Activated CD4-positive, CD25-positive, alpha-beta regulatory T cell treated with anti-CD3 and anti-CD28 coated beads, Interleukin-2, amount 50 U/mL, for 72 hours (primary cell): ENCODE data around the gene CKAP5.
A peak's percentile ranks its signal among the peaks of the same experiment; 100 is the strongest.

Experiments
- DNase-seq: peaks from one replicate; pipeline ENCODE4 v3.0.0; 2021

Gene CKAP5

GRCh38 chr11:46845740-46846509 lies at the start of gene CKAP5:
CKAP5 (minus strand) TSS chr11:46846280; CDS start chr11:46821231, 25,049 bp downstream.
- DNase-seq = peak; percentile 85

GRCh38 chr11:46895821-46896220 lies 49.7 kb upstream of the CKAP5 start:
- DNase-seq = no peak

GRCh38 chr11:46894961-46895360 lies 48.9 kb upstream of the CKAP5 start:
- no peak for DNase-seq

GRCh38 chr11:46894506-46894905 lies 48.4 kb upstream of the CKAP5 start:
- DNase-seq = no peak

- DNase-seq = no peak
These were observed 46.8 kb upstream of the CKAP5 start for GRCh38 chr11:46892838-46893237.

GRCh38 chr11:46892109-46892508 lies 46.0 kb upstream of the CKAP5 start:
- no peak for DNase-seq

DNA sequence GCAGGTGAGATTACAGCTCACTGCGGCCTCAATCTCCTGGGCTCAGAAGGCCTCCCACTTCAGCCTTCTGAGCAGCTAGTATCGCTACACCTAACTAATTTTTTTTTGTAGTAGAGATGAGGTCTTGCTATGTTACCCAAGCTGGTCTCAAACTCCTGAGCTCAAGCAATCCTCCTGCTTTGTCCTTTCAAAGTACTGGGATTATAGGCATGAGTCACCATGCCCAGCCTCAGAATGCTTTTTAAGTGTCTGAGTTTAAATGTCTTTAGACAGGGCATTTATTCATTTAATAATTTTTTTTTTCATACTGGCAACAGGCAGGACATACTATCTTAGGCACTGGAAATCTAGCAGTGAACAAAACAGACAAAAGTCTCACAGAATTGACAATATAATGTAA lies 44.6 kb upstream of the CKAP5 start:
- DNase-seq = no peak

DNA sequence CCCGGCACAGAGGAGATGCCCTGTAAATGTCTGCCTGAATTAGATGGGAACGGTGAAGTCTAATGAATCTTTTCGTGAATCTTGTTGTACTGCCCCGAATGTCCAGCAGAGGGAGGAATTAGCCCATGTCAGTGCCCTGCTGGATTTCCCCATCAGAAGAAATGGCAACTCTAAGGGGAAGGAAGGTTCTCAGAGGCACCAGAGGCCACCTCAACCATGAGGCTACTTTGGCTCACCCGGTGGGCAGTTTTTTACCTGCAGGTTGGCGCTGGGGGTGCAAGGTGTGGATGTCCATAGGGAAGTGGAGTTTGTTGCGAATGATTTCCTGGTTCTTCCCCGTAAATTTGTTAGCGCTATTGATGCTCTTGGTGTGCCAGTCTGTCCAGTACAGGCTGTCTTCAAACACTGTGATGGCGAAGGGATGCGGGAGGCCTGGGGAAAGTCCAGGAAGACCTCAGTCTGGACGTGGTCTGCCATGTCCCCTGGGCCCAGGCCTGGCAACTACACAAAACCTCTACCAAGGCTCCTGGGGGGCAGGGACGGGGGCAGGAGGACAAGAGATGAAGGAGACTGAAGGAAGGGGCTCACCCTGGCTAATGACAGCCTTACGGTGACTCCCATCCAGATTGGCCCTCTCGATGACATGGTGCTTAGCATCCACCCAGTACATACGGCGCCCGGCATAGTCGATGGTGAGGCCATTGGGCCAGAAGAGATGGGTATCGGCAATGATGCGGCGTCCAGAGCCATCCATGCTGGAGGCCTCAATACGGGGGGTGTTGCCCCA lies 43.8 kb upstream of the CKAP5 start:
- DNase-seq = peak; percentile 70

- DNase-seq = no peak
These were observed 43.2 kb upstream of the CKAP5 start for GRCh38 chr11:46889251-46889650.

DNA sequence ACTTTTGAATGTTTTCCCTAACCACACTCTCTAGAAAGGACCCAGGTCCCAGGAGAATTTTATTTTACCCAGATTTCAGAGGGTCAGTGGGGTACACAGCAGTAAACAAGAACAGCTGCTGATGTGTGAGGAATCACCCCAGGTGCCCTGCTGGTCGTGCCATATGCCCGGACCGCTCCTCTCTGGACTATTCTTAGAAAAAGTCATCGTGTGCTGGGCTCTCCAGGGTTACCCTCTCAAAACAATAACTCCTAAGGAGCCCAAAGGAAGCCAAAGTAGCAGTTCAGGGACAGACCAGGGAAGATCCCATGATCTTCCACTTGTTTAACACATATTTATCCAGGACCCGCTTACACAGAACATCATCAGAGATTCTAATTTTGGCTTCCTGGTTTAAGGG lies 42.6 kb upstream of the CKAP5 start:
- no peak for DNase-seq

DNA sequence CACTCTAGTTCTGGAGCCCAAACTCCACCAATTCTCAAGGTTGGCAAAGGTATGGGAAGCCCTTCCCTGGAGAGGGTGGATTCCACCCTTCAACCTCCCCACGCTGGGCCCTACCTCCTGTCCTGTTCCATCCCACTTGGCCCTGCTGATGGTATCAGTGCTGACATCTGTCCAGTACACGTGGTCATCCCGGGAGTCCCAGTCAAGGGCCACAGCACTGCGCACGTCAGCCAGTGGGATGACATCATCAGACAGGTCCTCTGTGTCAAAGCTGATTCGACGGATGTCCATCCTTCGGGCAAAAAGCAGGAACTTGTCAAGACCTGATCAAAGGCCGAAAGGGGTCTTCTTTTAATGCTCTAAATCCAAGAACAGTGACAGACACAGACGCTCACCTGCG lies 40.1 kb upstream of the CKAP5 start:
- DNase-seq = no peak

- DNase-seq = no peak
These were observed 33.0 kb upstream of the CKAP5 start for GRCh38 chr11:46879056-46879585.

- no peak for DNase-seq
These were observed 31.5 kb upstream of the CKAP5 start for GRCh38 chr11:46877580-46877979.

DNA sequence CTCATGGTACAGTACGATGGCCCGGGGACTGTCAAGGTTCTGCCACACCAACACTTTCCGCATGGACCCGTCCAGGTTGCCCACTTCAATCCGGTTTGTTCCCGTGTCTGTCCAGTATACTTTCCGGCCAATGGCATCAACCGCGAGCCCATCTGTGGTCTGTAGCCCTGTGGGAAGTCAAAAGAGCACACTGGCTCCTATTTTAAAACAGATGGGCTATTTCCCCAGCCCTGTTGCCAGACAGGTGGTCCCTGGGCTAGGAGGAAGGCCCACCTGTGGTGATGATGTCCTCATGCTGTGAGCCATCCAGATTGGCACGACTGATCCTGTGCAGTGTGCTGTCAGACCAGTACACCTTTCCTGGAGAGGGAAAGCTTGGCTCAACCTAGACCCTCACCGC lies 30.4 kb upstream of the CKAP5 start:
- DNase-seq = no peak

DNA sequence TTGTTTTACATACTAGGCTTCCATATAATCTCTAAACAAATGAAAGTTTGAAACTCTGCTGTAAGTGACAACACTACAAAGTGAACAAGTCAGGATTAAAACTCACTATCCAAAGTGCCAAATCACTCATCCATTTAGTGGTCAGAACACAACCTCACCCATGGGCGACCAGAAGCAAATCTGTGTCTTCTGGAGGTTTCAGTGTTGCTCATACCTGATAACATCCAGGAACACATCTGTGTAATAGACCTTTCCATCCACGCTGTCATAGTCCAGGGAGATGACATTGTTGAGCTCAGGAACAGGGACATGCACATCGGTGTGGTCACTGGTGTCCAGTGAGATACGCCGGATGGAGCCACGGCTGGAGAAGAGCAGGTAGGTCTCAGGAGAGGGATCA lies 28.5 kb upstream of the CKAP5 start:
- DNase-seq = no peak

GRCh38 chr11:46868912-46869311 lies 22.8 kb upstream of the CKAP5 start:
- no peak for DNase-seq

- DNase-seq = no peak
These were observed 19.3 kb upstream of the CKAP5 start for GRCh38 chr11:46865340-46865739.

DNA sequence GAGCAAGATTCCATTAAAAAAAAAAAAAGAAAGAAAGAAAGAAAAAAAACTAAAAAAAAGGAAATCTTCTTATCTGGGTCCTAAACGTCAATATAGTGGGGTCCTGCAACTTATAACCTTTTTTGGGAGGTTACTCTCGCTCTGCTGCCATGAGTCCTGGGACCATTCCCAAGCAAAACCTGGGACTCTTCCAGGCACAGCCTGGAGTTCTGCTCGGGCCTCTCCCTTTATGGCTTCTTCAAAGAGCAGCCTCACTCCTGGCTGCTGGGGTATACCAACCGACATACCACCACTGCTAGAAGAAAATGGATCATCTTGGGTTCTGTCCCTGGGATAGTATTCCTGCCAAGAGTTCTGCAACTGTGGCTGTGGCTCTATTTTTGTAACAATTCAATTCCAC lies 14.1 kb upstream of the CKAP5 start:
- no peak for DNase-seq

GRCh38 chr11:46858920-46859546 lies 13.0 kb upstream of the CKAP5 start:
- no peak for DNase-seq

DNA sequence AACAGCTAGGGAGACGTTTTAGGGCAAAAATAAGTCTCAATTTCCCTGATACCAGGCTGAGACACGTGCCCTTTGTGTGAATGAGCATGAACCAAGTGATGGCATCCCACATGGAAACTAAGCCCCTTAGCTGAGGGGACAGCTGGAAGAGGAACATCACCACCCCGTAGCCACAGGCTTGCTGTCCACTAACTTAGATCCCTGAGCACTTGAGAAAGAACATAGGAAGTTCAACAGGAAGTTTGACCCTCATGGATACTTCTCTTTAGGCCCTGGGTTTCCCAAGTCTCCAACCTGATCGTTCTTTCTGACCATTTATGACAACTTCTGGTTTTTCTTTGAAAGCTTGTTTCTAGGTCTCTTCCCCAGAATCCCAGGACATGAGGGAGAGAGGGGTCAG lies 11.6 kb upstream of the CKAP5 start:
- no peak for DNase-seq

- DNase-seq = no peak
These were observed 10.7 kb upstream of the CKAP5 start for GRCh38 chr11:46856605-46857343.

DNA sequence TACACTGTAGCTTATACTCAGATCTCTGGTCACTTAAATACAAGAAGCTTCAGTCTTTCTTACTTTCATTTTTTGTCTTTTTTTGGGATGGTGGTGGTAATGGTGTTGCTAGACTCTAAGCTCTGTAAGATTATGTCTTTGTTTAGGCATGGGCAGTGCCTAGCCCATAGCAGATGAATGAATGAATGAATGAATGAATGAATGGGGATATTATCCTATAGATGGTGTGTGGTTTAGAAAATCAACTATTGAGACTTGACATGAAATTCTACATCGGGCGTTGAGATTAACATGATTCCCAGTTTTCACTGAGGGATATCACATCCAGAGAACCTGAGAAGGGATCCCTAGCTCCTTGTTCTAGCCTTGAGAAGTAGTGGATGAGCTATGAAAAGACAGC lies 9.8 kb upstream of the CKAP5 start:
- DNase-seq = no peak

DNA sequence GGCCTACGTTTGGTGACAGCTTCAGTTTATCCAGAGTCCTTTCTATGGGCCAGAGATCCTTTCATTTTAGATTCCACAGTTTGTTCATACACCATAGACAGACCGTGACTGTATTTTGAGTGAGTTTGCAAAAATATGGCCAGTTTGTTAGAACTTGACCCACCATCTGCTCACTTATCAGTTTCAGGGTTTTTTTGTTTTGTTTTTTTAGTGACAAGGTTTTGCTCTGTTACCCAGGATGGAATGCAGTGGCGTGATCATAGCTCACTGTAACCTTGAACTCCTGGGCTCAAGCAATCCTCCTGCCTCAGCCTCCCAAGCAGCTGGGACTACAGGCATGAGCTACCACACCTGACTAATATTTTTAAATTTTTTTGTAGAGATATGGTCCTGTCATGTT lies 9.1 kb upstream of the CKAP5 start:
- DNase-seq = no peak
